ENCODE measurements around the gene BPIFA3.
"Not testable (repeated sequence)": the region's sequence is repeated elsewhere in the genome, so short reads cannot be mapped to it uniquely, and the experiment has no call there.

Gene BPIFA3

DNA sequence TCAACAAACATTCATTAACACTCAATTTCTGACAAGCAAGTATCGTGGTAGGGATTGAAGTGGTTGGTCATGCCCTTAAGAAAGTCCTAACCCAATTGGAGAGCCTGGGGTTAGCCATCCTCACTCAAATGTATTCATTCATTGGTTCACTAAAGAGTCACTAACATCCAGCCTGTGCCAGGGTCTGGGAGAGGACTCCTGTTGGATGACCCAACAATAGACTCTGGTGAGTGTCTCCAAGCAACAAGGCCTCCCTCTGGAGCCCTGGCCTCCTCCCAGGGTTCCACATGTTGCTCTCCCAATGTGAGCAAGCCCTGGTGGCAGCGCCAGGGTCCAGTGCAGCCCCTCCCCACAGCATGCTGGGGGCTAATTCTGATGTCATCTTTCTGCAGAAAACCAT, at the start of gene BPIFA3:
Gene BPIFA3 (plus strand): TSS at position 301 of the 400 bp plus-strand sequence. CDS start 185 bp downstream, outside the sequence.
- DNase-seq, result no peak

DNA sequence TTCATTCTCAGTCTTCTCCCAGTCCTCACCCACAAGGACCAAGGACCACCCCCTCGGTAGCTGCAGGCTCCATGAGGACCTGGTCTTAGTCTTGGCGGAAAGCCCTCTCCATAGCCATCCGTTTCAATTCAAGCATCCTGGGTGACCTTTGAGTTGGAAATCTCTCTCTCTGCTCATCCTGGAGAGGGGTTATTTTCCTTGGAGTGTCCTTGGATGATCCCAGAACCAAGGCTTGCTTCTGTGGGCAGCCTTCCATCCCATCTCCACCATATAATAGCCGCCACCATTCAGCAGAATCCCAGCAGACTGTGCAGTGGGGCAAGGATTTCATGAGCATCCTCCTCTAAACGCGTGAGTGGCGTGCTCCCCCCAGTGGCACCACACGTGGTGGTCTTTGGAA, 49.3 kb upstream of the BPIFA3 start, which contains the start of gene BPIFA2:
Gene BPIFA2 (plus strand): TSS at position 301 of the 400 bp plus-strand sequence. CDS start 987 bp downstream, outside the sequence.
- DNase-seq, result no peak

DNA sequence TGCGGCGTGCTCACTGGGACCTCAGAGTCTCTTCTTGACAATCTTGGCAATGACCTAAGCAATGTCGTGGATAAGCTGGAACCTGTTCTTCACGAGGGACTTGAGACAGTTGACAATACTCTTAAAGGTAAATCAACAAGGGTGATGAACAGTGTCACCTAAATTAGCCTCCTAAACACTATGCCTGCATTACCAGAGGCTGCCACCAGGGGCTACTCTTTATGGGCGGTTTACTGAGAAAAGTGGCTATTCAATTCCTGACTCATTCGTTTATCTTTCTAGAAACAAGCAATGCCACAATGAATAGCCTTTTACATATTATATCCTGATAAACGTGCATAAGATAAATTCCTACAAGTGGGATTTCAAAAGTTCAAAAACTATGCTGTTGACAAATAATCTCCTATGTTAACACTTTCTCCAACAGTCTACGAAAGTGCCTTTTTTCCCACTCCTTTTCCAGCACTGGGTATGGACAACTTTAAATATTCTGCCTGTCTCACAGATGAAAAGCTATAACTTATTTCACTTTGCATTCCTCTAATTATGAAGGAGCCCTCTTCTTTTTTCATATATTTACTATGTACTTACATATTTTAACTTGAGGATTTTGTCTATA, 47.9 kb upstream of the BPIFA3 start:
- DNase-seq, result no peak

DNA sequence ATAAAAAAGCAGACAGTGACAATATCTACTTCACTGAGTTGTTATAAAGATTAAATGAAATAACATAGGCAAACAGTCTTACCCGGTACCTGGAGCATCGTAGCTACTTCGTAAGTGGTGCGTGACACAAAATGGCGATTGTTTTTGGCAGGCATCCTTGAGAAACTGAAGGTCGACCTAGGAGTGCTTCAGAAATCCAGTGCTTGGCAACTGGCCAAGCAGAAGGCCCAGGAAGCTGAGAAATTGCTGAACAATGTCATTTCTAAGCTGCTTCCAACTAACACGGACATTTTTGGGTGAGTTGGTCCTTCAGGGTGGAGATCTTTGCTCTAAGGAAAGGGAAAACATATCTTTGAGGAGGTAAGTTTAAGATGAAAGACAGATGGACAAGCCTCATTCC, 44.4 kb upstream of the BPIFA3 start:
- no peak for DNase-seq

DNA sequence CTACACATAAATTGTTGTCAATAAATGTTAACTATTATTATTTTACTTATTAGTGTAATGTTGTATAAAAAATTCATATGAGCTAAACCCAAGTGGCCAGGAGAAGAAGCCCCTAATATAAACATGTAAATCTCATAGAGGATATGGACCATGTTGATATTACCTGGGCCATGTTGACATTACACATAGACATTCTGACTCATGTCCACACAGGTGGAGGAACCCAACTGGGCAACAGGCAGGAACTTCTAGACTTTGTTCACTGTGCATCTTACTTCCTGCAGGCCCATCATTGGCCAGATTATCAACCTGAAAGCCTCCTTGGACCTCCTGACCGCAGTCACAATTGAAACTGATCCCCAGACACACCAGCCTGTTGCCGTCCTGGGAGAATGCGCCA, 42.0 kb upstream of the BPIFA3 start:
- DNase-seq, result no peak

DNA sequence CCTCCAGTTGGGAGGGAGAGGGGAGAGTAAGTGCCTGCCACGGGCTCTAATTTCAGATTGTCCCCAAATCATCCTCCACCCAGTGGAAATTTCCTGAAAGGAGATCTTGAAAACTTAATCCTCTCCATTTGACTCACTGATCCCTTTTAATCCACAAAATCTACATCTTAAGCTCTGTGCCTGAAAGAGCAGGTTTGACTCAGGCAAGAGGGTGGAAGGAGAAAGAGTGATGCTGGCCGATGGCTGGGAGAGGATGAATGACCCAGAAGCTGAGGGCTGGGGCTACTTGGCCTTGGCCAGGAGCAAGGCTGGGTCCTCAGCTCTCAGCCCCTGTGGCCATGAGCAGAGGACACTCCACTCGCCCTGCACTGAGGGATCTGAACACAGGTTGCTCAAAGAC, 41.1 kb upstream of the BPIFA3 start:
- DNase-seq, result no peak

DNA sequence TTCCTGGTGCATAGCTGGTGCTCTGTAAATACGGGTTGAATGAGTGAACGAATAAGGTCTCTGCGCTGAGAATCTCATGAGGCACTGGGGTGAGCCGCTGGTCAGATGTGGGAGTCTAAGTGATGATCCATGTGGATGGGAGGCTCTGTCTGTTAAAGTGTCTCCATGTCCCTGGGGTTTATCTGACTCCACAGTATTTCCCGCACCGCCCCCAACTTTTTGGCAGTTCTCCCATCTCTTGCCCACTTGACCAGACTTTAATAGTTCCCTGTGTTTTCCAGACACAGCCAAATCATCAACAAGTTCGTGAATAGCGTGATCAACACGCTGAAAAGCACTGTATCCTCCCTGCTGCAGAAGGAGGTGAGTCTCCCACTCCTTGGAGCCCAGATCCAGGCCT, 39.3 kb upstream of the BPIFA3 start:
- no peak for DNase-seq

DNA sequence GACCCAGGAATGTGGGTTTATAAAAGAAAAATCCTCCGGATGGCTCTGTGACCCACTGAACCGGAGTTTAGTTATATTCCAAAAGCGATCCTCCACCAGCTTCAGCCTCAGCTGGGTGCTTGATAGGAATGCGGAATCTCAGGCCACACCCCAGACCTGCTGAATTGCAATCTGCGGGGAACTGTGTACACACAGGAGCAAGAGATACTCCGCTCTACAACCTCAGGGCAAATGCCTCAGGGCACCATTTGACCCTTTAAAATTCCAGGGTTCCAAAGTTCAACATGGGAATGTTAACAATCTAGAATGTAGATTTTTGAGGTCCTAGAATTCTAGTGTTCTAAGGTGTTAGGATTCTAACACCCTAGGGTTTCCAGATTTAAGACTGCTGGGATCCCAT, 38.4 kb upstream of the BPIFA3 start:
- no peak for DNase-seq

DNA sequence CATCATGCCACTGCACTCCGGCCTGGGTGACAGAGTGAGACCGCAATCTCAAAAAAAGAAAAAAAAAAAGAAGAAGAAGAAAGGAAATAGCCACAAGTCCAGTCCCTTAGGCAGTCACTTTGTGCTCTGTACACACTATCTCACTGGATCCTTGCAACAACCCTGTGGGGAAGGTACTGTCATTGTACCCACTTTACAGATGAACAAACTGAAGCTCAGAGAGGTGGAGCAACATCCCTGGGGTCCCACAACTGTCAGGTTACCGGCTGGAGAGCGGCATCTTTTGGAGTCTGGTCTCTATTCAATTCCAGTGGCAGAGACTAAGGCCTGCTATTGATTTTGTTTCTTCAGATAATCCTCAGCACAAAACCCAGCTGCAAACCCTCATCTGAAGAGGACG, 37.0 kb upstream of the BPIFA3 start:
- no peak for DNase-seq

DNA sequence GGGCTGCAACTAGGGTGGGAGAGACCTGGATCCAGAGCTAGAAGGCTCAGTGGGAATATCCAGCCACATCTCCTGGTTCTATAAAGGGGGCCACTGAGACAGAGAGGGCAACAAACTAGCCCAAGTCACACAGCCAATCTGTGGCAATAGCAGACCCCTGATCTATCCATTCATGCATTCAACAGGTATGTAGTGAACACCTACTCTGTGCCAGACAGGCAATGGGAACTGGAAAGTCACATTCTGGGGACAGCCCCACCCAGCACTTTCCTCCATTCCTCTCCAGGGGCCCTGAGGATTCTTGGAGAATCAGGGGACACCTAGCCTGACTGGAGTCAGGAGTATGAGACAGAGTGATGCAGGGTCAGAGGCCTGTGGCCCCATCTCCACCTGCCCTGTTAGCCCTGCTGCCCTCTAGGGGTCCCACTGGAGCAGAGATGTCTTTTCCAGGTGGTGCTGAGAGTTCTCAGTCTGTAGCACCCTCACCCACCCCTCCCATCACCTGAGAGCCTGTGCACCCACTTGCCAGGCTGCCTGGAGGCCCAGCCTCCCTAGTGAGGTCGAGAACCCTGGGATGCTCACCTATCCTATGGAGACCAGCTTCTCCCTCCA, 35.6 kb upstream of the BPIFA3 start:
- DNase-seq, result no peak

DNA sequence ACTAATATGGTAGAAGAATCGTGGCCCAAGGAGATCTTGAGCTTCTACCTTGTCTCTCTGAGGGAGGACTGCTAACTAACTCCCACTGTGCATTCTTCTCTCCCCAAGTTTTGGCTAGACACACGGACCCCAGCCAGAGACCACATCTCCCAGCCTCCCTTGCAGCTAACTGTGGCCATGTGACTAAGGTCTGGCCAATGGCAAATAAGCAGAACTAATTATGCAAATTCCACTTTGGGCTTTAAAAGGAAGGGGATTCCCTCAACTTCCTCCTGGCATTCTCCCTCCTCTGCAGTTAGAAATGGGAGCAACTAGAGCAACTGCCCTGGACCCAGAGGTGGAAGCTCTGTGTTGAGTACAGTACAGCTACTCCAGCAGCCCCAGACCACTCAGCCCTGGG, 33.8 kb upstream of the BPIFA3 start:
- no peak for DNase-seq

DNA sequence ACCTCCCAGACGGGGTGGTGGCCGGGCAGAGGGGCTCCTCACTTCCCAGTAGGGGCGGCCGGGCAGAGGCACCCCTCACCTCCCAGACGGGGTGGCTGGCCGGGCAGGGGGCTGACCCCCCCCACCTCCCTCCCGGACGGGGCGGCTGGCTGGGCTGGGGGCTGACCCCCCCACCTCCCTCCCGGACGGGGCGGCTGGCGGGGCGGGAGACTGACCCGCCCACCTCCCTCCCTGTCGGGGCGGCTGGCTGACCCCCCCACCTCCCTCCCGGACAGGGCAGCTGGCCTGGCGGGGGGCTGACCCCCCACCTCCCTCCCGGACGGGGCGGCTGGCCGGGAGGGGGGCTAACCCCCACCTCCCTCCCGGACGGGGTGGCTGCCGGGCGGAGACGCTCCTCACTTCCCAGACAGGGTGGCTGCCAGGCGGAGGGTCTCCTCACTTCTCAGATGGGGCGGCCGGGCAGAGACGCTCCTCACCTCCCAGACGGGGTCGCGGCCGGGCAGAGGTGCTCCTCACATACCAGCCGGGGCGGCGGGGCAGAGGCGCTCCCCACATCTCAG, 32.0 kb upstream of the BPIFA3 start:
- DNase-seq, result not testable (repeated sequence)

DNA sequence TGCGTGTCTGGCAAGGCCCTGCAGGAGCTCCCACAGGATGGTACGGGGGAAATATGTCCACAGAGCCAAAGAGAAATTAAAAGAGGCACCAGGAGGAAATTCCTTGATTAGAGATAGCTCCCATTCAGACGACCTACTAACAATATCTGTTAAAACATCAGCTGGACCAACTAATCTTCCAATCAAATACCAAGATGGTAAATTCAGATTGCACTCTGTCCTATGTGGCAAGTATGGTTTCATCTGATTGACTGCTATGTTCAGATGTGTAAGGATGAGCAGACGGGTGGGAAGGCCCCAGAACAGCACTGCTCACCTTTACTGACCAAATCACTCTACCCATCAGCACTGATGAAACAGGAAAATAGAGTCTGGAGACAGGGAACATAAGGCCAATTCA, 29.7 kb upstream of the BPIFA3 start:
- DNase-seq, result no peak

DNA sequence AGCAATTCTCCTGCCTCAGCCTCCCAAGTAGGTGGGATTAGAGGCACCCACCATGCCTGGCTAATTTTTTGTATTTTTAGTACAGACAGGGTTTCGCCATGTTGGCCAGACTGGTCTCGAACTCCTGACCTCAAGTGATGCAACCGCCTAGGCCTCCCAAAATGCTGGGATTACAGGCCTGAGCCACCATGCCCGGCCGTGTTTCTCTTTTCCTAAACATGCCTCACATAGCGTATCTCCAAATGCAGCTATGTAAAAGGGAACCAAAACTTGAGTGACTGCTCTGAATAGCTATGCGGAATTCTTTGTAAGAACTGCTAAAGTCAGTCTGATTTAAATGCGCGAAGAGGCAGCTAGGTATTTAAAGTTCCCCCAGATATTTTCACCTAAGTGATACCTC, 28.7 kb upstream of the BPIFA3 start:
- no peak for DNase-seq

DNA sequence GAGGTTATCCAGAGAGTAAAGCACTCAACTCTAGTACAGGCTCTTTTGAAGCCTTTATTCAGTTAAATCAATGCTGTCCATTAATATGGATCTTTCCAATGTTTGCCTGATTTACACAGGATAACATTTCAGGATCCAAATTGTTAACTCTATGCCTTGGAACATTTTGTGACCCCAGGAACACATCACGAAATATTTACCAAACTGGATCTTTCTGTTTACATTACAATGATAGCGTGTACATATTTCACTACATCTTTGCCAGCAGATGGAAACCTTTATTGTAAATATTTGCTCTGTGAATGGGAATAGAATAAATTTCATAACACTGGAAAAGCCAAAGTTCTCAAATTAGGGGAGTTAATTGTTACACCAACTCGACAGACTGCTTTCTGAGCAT, 25.7 kb upstream of the BPIFA3 start:
- DNase-seq, result no peak

DNA sequence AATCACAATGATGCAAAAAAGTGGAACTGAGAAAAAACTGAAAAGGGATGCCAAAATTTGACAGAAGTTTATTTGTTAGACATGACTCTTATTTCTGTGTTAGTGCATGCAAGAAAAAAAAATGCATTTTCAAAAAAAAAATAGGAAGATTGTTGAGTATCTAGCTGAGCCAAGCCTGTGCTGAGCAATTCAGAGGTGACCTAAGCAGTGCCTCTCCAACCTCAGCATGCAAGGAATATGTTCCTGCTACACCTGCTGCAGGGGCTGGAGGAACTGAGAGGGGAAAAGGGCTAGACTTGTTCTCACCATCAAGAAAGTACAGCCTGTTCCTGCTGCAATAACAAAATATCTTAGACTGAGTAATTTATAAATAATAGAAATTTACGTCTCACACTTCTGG, 25.2 kb upstream of the BPIFA3 start:
- no peak for DNase-seq

DNA sequence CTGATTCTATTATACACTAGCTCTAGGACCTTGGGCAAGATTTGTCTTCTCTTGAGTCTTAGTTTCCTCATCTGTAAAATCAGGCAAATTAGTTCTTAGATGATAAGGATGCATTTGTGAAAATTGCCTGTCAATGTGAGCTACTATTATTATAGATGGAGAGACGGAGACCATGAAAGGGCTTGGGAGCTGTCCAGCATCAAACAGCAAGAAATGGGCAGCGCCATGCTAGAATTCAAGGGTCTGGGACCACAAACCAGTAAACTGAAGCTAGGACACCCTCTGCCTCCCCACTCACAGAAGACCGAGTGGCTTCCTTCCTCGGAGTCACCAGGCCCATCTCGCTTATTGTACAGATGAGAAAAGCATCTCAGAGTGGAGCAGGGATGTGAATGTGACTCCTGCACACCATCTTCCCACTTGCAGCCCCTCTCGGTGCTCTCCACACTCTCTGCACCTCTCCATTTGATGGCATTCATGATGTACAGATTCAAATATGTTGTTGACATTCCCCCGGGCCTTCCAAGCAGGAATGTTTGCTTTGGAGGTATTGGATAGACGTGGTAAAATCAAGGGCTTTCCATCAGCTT, 24.1 kb upstream of the BPIFA3 start:
- no peak for DNase-seq

DNA sequence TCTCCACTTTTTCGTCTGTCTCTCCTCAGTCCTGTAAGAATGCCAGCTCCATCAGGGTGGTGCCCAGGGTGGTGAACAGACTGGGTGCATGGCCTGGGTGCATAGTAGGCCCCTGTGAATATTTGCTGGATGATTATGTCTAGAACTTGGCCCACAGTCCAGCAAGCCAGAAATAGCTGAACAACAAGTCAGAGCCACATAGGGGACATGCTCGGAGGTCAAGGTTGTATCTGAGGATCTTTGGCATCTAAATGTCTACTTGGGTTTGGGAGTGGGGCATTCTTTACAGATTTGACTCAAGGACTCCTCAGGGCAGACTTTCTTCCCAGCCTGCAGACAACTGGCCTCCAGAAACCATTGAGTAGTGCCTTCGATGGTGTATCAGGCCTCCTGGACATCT, 18.1 kb upstream of the BPIFA3 start:
- DNase-seq, result no peak

DNA sequence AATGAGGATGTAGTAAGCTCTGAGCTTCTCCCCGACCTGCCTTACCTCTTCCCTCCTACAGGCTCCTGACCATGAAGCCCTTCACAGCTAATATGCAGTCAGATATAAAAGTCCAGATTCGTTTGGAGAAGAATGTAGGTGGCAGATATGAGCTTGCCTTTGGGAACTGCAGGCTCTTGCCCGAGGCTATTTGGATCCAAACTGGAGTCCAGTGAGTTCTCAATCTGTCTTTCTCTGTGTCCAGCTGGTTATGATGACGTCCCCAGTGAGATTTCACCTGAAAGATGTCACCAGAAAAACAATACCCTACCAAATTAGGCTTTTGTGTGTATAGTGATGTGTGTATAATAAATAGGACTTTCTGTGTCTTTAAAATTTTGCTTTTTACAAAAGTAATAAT, 14.7 kb upstream of the BPIFA3 start:
- DNase-seq, result no peak

DNA sequence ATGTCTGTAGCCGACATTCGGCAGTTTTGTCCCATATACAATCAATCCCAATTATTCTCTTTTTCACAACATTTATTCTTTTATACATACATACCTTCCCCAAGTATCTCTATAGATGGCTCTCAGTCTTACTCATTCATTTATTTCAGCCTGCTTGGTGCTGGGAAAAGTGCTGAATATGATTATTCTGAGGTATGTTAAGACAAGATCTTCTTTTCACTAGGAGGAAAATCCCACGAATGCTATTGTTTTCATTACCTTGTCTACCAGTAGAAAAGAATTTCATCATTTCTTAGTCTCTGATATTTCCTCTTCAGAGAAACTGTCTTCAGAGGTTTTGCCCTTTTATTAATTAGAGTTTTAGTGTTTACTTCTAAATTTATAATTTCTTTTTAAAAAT, 13.7 kb upstream of the BPIFA3 start:
- no peak for DNase-seq

DNA sequence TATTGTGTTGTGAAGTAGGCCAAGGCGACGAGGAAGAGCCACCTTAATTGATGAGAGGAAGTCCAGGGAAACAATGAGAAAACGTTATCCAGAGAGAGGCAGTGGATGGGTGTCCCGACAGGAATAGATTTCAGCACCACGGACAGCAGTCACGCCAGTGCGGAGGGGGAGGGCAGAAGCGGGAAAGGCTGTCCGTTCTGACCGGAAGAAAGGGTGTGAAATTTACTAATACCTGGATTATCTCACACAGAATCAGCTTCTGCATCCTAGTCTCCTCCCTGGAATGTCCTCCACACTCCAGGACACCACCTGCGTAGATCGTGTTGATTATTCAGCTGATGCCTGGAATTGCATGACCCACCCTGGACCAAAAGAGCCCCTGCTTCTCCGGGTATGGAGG, 7.4 kb upstream of the BPIFA3 start:
- no peak for DNase-seq

DNA sequence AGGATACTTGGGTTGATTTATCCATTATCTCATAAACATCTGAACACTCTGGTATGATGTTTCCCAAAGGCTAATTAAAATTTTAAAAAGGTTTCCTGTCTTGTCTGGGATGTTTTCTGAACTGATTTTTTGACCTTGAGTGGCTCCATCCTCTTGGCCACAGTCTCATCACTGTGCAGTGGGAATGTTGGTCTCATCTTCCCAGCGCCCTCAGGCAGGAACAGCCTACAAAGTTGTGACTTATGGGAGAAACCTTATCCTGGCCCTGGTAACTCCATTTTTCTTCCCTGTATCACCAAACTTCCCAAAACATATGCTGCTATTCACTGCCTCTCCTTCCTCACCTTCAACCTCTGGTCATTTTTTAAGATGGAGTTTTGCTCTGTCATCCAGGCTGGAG, 6.8 kb upstream of the BPIFA3 start:
- DNase-seq, result no peak

DNA sequence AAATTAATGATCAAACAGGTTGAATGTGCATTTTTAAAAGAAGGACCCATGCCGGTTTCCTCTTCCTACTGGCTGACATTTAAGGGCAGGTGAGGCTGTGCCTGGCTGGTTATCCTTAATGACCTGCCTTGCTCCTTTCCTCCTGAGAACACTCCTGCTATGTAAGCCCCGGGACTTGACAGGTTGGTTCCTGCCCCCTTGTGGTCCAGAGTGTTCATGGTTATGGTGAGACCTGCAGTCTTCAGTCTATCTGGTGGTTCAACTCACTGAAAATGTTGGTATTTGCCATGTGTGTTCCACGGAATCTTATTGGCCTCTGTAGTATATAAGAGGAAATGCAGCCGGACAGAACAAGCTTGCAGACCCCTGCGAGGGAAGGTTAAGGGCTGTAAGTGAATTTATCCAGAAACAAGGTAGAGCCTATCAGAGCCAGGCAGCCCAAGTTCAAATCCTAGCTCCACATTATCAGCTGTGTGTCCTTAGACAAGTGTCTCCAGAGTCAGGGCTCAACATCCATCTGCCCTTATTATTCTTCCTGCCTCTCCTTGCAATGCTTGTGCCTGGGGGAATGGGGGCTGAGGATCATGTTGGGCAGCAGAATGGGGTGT, 5.2 kb upstream of the BPIFA3 start:
- DNase-seq, result no peak

DNA sequence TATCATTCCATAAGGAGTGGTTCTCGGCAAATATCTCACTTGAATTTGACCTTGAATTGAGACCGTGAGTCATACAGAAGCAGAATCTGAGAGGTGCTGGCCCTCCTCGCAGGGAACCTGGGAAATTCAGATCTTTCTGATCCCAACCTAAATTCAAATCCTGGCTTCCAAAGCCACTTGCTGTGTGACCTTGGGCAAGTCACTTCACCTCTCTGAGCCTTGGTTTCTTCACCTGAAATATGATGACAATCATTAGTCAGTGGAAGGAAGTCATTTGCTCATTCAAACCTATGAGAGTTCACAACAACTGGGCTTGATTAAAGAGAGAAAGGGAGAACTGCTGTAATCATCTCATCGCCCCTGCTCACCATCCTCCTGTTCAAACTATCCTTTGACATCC, 7.2 kb downstream of the BPIFA3 start:
- DNase-seq, result no peak
